ENCODE data around the gene SH3RF3. TPM values are rescaled to one million over a fixed set of nuclear protein-coding genes. Genes with fewer than 3 reads are reported as not detected.

The SH3RF3 gene
- total RNA-seq, 4 donors from 2014 or later: 2.8 to 5.7 (median 3.0) TPM

DNA sequence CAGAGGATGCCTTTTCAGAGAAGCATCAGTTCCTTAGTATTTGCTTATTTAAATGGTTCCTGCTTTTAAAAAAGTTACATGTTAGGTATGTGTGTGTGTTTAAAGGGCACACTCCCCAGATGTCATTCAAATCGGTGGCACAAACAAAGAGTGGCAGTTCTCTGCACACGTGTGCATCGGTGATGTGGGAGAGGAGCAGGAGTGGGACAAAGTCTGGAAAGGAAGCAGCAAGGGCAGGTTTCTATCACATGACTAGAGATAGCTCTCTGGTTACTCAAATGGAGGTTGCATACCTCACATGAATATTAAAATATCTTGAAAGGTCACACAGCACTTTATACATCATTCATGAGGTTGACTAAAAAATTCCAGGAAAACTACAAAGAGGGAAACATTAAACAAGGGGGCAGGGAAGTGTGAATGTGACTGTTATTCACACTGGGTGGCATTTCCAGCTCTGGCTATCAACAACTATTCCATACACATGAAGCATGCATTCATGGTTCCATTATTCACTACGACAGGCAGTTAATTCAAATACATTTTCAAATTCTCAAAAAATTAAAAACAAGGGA lies 420.1 kb downstream of the SH3RF3 start:
- no peak for DNase-seq
- ATAC-seq: no peak
- in situ Hi-C loops (cut with MboI; ENCODE audit: low sequenced_read_pairs in 4 of 4): loop anchor here in 1 of 4 donors (10.0 kb wide), 1 partner anchor 166 kb away; no protein-coding TSS in a partner anchor
- TF ChIP-seq, protein P1, sequence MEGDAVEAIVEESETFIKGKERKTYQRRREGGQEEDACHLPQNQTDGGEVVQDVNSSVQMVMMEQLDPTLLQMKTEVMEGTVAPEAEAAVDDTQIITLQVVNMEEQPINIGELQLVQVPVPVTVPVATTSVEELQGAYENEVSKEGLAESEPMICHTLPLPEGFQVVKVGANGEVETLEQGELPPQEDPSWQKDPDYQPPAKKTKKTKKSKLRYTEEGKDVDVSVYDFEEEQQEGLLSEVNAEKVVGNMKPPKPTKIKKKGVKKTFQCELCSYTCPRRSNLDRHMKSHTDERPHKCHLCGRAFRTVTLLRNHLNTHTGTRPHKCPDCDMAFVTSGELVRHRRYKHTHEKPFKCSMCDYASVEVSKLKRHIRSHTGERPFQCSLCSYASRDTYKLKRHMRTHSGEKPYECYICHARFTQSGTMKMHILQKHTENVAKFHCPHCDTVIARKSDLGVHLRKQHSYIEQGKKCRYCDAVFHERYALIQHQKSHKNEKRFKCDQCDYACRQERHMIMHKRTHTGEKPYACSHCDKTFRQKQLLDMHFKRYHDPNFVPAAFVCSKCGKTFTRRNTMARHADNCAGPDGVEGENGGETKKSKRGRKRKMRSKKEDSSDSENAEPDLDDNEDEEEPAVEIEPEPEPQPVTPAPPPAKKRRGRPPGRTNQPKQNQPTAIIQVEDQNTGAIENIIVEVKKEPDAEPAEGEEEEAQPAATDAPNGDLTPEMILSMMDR (IDR thresholded peaks at IDR 0.05 in 4 of 5, conservative IDR thresholded peaks at IDR 0.05 in 1 of 5): no peak
- TF ChIP-seq POLR2A (IDR thresholded peaks at IDR 0.05): no peak
- intact Hi-C loops (cut with DNase I; ENCODE audit: low total_unique reads): loop anchor here (5.0 kb wide), 2 partner anchors 63 to 168 kb away; partner anchors contain the start of genes SEPTIN10 and SOWAHC
- Histone ChIP-seq H3K4me3 (no peak overlapping the region), H3K4me1 (no peaks in the 10 kb centered on the region), H3K27ac (no peak overlapping the region), H3K27me3 (no peaks in the 10 kb centered on the region), H3K36me3 (peaks cover 0 to 7% of the 10 kb centered on the region in 2 donors), H3K9me3 (no peaks in the 10 kb centered on the region)

Small RNAs within 50 kb of the gene (microRNA-seq; reads per million reads assigned to microRNA genes)
- gene MIR4265 (ENCODE audit: borderline replicate concordance in 2 of 2) (0 reads per million in 2 donors), gene MIR4266 (ENCODE audit: borderline replicate concordance in 2 of 2) (0 reads per million in 2 donors)

Other genes starting within 250 kb of the SH3RF3 start
- gene EDAR, start 140.0 kb upstream of the SH3RF3 start, total RNA-seq: not detected